Measurements from ENCODE around the gene CCDC88A.
"Not testable (repeated sequence)": the region's sequence is repeated elsewhere in the genome, so short reads cannot be mapped to it uniquely, and the experiment has no call there.

CCDC88A gene

GRCh38 chr2:55302241-55302640 lies 117.4 kb downstream of the CCDC88A start:
- no peak for TF ChIP-seq CTCF (conservative IDR thresholded peaks at IDR 0.05; ENCODE audit: low read depth, low read length)
- no peak for DNase-seq (ENCODE audit: low read depth)
- no peak overlapping the region for H3K4me3 ChIP-seq (ENCODE audit: low read length)

GRCh38 chr2:55301277-55301676 lies 118.4 kb downstream of the CCDC88A start:
- TF ChIP-seq CTCF (conservative IDR thresholded peaks at IDR 0.05; ENCODE audit: low read depth, low read length): no peak
- no peak overlapping the region for H3K4me3 ChIP-seq (ENCODE audit: low read length)
- no peak for DNase-seq (ENCODE audit: low read depth)

DNA sequence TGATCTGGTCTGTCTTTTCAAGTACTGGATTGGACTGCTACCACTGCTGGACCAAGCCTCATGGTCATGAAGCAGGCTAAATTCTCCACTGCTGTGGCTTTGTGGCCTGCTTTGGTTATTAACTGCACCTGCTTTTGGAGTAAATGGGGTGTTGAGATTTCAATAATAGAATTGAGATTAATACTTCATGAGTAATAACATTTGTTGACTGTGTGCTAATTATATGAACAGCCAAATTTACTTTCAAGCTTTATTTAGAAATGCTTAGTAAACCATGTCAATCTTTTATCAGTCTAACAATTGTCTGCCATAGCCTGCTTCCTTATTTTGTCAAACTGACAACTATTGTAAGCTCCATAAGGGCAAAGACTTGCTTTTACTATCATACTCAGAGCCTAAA lies 123.3 kb downstream of the CCDC88A start:
- TF ChIP-seq CTCF (conservative IDR thresholded peaks at IDR 0.05; ENCODE audit: low read depth, low read length): no peak
- H3K4me3 ChIP-seq (ENCODE audit: low read length): no peak overlapping the region
- no peak for DNase-seq (ENCODE audit: low read depth)

- no peak for TF ChIP-seq CTCF (conservative IDR thresholded peaks at IDR 0.05; ENCODE audit: low read depth, low read length)
- H3K4me3 ChIP-seq (ENCODE audit: low read length): no peak overlapping the region
- DNase-seq (ENCODE audit: low read depth): no peak
Measured at GRCh38 chr2:55283083-55283482, 136.6 kb downstream of the CCDC88A start.

- no peak for TF ChIP-seq CTCF (conservative IDR thresholded peaks at IDR 0.05; ENCODE audit: low read depth, low read length)
- peak; percentile 56 for DNase-seq (ENCODE audit: low read depth)
- H3K4me3 ChIP-seq (ENCODE audit: low read length): peak overlapping the region; percentile 75
Measured at GRCh38 chr2:55282110-55282917, 137.3 kb downstream of the CCDC88A start.

- not testable (repeated sequence) for DNase-seq (ENCODE audit: low read depth); H3K4me3 ChIP-seq (ENCODE audit: low read length)
Measured at GRCh38 chr2:55280851-55281546, 138.7 kb downstream of the CCDC88A start.

GRCh38 chr2:55279859-55280424 lies 139.7 kb downstream of the CCDC88A start:
- not testable (repeated sequence) for DNase-seq (ENCODE audit: low read depth); H3K4me3 ChIP-seq (ENCODE audit: low read length)

DNA sequence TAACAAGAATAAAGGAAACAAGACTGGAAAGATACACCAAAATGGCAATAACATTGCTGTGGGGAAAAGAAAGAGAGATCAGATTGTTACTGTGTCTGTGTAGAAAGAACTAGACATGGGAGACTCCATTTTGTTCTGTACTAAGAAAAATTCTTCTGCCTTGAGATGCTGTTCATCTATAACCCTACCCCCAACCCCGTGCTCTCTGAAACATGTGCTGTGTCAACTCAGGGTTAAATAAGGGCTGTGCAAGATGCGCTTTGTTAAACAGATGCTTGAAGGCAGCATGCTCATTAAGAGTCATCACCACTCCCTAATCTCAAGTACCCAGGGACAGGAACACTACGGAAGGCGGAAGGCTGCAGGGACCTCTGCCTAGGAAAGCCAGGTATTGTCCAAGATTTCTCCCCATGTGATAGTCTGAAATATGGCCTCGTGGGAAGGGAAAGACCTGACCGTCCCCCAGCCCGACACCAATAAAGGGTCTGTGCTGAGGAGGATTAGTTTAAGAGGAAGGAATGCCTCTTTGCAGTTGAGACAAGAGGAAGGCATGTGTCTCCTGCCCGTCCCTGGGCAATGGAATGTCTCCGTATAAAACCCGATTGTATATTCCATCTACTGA lies 140.3 kb downstream of the CCDC88A start:
- not testable (repeated sequence) for H3K4me3 ChIP-seq (ENCODE audit: low read length)

More for the DNA sequence above, 140.3 kb downstream of the CCDC88A start:
- not testable (repeated sequence) for DNase-seq (ENCODE audit: low read depth)

All from retinal pigment epithelial cell (primary cell).